Stimulated activated CD4-positive, alpha-beta T cell treated with anti-CD3 and anti-CD28 coated beads, Interleukin-1b, Interleukin-23, amount 100 ng/mL, for 48 hours (primary cell): ENCODE data around the gene FBP1.

ENCODE experiments used
- DNase-seq: peaks from one replicate; pipeline ENCODE4 v3.0.0-alpha.2; 2020

FBP1 gene

GRCh38 chr9:94655739-94656138 lies 16.4 kb upstream of the FBP1 start:
- DNase-seq = no peak

- DNase-seq = no peak
Measured at GRCh38 chr9:94654165-94654894, 15.0 kb upstream of the FBP1 start.

- no peak for DNase-seq
Measured at GRCh38 chr9:94650949-94651348, 11.6 kb upstream of the FBP1 start.

GRCh38 chr9:94649100-94649819 lies 9.9 kb upstream of the FBP1 start:
- DNase-seq = no peak

GRCh38 chr9:94648185-94648584 lies 8.9 kb upstream of the FBP1 start:
- DNase-seq = no peak

GRCh38 chr9:94645901-94646300 lies 6.6 kb upstream of the FBP1 start:
- no peak for DNase-seq

GRCh38 chr9:94644543-94644942 lies 5.2 kb upstream of the FBP1 start:
- no peak for DNase-seq

GRCh38 chr9:94643741-94644140 lies 4.4 kb upstream of the FBP1 start:
- no peak for DNase-seq

- no peak for DNase-seq
Measured at GRCh38 chr9:94643176-94643575, 3.9 kb upstream of the FBP1 start.

GRCh38 chr9:94642501-94642900 lies 3.2 kb upstream of the FBP1 start:
- DNase-seq = no peak

GRCh38 chr9:94639999-94640376 lies 670 bp upstream of the FBP1 start:
- no peak for DNase-seq

- no peak for DNase-seq
Measured at GRCh38 chr9:94638335-94639060, 820 bp downstream of the FBP1 start.

- DNase-seq = no peak
Measured at GRCh38 chr9:94632737-94633136, 6.6 kb downstream of the FBP1 start.

GRCh38 chr9:94631599-94631998 lies 7.7 kb downstream of the FBP1 start:
- DNase-seq = no peak

- DNase-seq = no peak
Measured at GRCh38 chr9:94630833-94631232, 8.5 kb downstream of the FBP1 start.

- no peak for DNase-seq
Measured at GRCh38 chr9:94630281-94630680, 9.0 kb downstream of the FBP1 start.

GRCh38 chr9:94627287-94627686 lies 12.0 kb downstream of the FBP1 start:
- no peak for DNase-seq

GRCh38 chr9:94625835-94626234 lies 13.5 kb downstream of the FBP1 start:
- no peak for DNase-seq

GRCh38 chr9:94624629-94625028 lies 14.7 kb downstream of the FBP1 start:
- no peak for DNase-seq

GRCh38 chr9:94623253-94623652 lies 16.1 kb downstream of the FBP1 start:
- peak; percentile 29 for DNase-seq

GRCh38 chr9:94622087-94622800 lies 17.1 kb downstream of the FBP1 start:
- no peak for DNase-seq

- no peak for DNase-seq
Measured at GRCh38 chr9:94619026-94619425, 20.3 kb downstream of the FBP1 start.

- no peak for DNase-seq
Measured at GRCh38 chr9:94613003-94613402, 26.3 kb downstream of the FBP1 start.
